Activated naive CD8-positive, alpha-beta T cell treated with anti-CD3 and anti-CD28 coated beads, Interleukin-2, amount 50 U/mL, for 16 hours (primary cell): ENCODE measurements around the gene FEN1.

Source experiments
- DNase-seq: peaks from one replicate; pipeline ENCODE4 v3.0.0-alpha.2; 2020; ENCODE audit warnings: low read depth, low spot score

FEN1 gene

DNA sequence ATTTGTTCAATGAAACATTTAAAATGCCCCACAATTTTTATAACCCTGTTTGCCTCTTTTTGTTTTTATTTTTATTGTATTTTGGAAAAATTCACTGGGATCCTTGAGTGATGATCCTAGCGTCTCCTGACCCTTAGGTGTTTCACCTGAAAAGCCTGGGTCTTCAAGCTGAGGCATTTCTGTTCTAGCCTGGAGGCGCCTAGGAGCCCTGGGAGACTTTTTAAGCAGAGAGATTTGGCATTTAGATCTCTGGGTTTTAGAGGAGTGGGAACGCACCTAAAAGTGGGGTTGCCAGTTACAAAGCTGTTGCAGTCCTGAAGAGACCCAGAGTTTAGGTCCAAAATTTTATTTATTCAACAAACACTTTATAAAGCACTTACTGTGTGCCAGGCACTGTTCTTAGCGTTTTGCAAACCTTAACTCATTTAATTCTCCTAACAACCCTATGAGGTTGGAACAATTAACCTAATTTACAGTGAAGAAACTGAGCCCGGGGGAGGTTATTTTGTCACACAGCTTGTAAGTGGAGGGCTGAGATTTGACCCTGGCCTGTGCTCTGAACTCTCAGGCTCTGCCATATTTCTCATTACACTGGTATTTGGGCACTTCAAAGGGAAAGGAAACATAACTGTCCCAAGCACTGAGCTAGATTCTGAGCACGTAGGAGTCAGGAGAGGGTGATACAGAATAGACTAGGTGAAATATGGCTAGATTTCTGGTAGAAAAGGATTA is 24.9 kb downstream of the FEN1 start:
- no peak for DNase-seq

DNA sequence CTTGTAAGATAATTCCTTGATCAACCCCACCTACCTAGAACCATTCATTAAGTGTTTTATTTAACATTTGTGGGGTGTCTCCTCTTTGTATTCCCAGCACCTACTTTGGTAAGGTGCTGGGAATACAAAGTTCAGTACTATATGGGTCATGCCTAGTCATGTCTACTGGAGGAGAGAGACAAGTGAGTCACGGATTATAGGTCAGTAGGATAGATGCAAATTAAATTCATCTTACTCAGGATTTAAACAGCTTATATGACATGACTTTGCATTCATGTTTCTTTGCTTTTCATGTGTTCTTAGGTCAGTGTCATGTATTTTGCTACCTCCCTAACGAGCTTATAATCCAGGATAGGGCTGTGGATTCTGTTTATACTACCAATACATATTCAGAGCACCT is 27.5 kb downstream of the FEN1 start:
- no peak for DNase-seq

- no peak for DNase-seq
These were observed 34.3 kb downstream of the FEN1 start for GRCh38 chr11:61826930-61827570.

GRCh38 chr11:61827571-61828378 is 35.1 kb downstream of the FEN1 start, which contains the start of gene FADS2:
Gene FADS2 (plus strand): TSS chr11:61828300. CDS start chr11:61828391, 91 bp downstream.
- DNase-seq, result no peak

DNA sequence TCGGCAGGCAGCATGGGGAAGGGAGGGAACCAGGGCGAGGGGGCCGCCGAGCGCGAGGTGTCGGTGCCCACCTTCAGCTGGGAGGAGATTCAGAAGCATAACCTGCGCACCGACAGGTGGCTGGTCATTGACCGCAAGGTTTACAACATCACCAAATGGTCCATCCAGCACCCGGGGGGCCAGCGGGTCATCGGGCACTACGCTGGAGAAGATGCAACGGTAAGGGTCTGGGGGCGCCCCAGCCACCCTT is 35.6 kb downstream of the FEN1 start:
- DNase-seq, result no peak

DNA sequence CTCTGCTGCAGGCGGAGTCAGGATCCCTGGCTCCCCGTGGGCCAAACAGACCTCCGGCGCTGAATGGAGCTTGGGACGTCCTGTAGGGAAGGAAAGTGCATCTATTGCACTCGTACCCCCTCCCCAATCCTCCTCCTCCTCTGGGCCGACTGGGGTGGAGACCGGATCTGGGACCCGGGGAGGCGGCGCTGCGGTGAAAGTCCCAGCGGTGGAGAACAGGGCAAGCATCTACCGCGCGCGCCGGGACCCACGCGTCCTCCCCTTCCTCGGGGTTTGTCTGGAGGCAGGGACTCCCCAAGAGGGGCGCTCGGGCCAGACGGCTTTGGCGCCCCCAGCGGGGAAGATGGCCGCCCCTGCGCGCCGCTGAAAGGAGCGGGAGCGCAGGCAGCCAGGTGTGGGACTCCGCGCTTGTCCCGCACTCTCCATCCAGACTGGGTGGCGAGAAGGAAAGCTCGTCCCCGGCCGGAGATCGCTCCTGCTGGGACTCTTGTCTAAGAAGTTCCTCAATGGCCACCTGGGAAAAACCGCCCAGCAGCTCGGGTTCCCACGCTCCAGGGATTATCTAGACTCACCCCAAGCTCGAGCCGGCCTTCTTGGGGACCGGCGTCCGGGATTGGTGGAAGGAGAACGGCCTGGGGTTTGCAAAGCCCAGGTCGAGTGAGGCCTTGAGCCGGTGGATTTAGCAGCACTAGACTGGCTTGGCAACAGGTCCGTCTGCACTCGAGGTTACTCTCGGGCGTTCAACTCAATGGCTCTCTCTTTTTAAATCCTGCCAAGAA is 36.1 kb downstream of the FEN1 start:
- DNase-seq, result no peak

GRCh38 chr11:61829806-61830205 is 37.1 kb downstream of the FEN1 start:
- DNase-seq, result no peak

DNA sequence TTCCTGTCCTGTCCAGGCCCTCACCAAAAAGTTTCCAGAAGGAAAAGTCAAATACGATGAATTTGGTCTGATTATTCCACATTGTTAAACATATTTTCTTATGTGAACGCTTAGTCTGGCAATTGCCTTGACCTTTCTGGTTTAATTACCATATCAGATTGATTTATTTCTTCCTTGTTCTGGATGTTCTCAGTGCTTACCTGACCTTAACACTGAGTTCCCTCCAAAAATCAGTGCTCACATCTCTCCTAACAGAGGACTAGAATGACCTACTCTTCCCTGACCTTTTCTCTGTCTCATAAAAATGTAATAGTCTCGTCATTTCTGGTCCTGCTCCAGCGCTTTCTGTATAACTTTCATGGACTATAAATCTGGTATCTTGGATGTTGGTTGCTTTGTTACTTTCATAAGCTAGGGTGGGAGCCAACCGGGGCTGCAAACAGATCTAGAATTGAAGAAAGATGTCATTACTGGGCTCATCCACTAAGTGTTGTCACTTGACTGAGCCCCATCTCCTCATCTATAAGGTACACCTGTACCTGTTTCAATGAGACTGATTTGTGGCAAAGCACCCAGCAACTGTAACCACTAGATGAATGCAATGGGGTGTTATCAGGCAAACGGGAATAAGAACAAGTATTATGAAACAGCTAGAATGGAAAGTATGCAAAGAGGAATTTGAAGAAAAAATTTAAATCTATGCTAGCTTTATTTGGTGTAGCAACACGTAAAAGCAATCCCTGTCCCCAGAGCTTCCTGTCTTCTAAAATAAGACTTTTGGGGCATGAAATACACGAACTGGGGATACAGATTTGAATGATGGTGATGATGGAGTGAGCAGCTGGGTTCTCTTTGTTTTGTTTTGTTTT is 37.8 kb downstream of the FEN1 start:
- DNase-seq, result no peak

GRCh38 chr11:61832207-61832606 is 39.5 kb downstream of the FEN1 start:
- DNase-seq, result no peak

DNA sequence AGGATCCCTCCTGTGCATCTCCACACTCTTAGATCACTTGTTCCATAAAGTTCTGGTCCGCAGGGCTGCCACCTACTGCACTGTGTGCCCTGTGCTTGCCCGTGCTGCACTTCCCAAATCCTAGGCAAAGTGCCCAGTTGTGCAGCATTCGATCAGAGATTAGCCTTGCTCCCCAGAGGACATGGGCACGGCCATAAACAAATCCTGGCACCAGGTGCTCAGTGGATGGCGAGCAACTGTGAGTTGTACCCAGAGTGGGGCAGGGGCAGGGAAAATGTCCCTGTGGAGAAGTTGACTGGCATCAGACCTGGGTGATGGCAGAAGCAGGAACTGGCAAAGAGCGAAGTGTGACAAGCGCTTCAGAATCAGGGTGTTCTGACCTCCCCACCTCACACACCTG is 40.0 kb downstream of the FEN1 start:
- no peak for DNase-seq

- DNase-seq, result no peak
These were observed 40.8 kb downstream of the FEN1 start for GRCh38 chr11:61833471-61833870.

DNA sequence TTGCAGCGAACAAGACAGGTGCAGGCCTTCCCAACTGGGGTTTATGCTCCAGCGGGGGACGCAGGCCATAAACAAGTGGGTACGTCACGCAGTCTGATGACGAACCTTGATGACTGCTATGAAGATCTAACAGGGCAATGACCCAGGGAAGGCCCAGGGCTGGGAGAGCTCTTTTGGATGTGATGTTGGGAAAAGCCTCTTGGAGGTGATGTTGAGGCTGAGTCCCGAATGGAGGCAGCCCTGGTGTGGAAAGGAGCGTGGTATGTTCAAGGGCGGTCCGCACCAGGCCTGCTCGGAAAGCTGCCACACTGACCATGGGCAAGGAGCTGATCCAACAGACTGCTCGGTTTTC is 41.2 kb downstream of the FEN1 start:
- no peak for DNase-seq

DNA sequence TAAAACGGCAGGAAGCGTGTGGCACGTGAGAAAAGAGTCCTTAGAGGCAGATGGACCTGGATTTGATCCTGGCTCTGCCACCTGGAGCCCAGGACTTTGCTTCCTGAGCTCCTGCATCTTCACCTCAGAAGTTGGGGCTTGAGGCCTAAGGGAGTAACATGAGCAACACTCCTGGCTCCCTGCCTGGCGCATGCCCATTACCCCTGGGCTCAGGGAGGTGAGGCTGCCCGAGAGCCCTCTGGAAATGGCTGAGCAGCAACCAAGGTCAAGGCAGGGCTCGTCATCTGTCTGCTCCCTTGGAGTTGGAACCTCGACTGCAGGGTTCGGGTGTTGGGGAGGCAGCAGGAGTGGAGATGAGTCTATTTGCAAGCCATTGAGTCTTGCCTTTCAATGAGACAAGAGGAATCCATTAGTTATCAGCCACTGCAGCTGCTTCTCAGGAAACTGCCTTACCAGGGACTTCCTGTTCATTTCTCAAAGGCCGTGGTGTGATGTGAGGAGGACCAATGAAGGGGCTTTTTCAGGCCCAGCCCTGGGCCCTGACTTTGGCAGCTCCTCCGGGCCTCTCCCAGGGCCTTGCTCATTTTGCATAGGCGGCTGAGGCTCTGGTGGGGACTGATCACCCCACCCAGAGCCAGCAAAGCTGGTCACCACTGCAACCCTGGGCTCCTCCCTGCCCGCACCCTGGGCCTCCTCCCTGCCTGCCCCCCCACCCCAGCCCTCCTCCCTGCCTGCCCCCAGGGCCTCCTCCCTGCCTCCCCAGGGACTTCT is 41.8 kb downstream of the FEN1 start:
- DNase-seq, result no peak

DNA sequence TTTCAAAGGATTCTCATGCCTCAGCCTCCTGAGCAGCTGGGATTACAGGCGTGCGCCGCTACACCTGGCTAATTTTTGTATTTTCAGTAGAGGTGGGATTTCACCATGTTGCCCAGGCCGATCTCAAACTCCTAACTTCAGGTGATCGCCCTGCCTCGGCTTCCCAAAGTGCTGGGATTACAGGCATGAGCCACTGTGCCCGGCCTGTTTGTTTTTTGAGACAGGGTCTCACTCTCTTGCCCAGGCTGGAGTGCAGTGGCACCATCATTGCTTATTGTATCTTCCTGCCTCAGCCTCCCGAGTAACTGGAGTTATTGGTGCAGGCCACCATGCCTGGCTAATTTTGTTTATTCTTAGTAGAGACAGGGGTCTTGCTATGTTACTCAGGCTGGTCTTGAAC is 43.5 kb downstream of the FEN1 start:
- DNase-seq, result no peak

- no peak for DNase-seq
These were observed 44.8 kb downstream of the FEN1 start for GRCh38 chr11:61837411-61838005.

DNA sequence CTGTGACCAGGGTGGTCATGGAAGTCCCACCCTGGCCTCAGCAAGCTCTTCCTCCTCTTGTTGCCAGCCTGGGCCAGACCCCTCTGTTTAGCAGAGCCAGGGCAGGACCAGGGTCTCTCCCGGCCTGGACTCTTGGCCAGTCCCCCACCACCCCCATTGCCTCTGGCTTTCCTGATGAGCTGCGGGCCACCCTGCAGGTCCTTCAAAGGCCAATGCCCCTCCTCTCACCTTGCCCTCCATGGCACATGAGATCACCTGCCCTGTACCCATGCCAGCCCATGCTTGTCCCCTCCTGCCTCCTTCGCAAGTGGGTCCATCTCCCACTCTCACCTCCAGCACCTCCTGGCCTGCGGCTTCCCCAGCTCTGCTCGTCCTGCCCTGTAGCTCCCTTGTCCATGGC is 45.8 kb downstream of the FEN1 start:
- no peak for DNase-seq

DNA sequence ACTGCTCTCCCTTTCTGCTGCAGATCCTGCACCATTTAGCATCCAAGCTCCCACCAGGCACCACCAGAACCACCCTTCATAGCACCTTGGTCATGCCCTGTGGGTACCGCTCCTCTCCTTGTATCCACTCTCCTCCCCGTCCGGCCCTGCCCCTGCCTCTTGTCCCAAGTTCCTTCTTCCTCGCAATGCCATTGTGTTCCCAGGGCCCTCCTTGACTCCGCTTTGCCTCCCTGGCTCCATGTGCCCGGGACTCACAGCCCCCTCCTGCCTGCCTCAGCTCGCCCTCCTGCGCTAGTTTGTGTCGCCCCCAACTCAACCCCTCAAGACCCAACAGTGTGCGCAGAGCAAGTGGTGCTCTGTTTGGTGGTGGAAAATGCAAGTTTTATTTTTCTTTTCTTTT is 46.2 kb downstream of the FEN1 start:
- no peak for DNase-seq

- DNase-seq, result no peak
These were observed 47.0 kb downstream of the FEN1 start for GRCh38 chr11:61839742-61840141.

GRCh38 chr11:61840371-61840770 is 47.7 kb downstream of the FEN1 start:
- DNase-seq, result no peak
